NK-92 (cell line): ENCODE results near the gene ZNF211.

Experiments
- DNase-seq: peaks from one replicate; lab custom pipeline; 2025; ENCODE audit not compliant: unreplicated experiment; lab: John Stamatoyannopoulos, UW

The ZNF211 gene

GRCh38 chr19:57632987-57633831 lies at the start of gene ZNF211:
Gene ZNF211 (plus strand): TSS chr19:57633168. CDS start chr19:57633347, 179 bp downstream.
- no peak for DNase-seq

- DNase-seq = peak; percentile 38
These were observed 49.2 kb upstream of the ZNF211 start, which contains the start of gene ZIK1 for GRCh38 chr19:57583521-57584416. Gene ZIK1 (plus strand): TSS chr19:57584145. CDS start chr19:57584357, 212 bp downstream.

GRCh38 chr19:57587529-57587928 lies 45.4 kb upstream of the ZNF211 start:
- no peak for DNase-seq

GRCh38 chr19:57599377-57599760 lies 33.6 kb upstream of the ZNF211 start:
- DNase-seq = no peak

- DNase-seq = no peak
These were observed 33.1 kb upstream of the ZNF211 start, which contains the start of gene ZNF530 for GRCh38 chr19:57599761-57600383. Gene ZNF530 (plus strand): TSS chr19:57599885. CDS start chr19:57604346, 4,461 bp downstream.

GRCh38 chr19:57606931-57607330 lies 26.0 kb upstream of the ZNF211 start:
- no peak for DNase-seq

GRCh38 chr19:57611113-57611512 lies 21.9 kb upstream of the ZNF211 start:
- no peak for DNase-seq

GRCh38 chr19:57613941-57614743 lies 18.8 kb upstream of the ZNF211 start, which contains the start of gene ZNF134:
Gene ZNF134 (plus strand): TSS chr19:57614242. CDS start chr19:57619469, 5,227 bp downstream.
- no peak for DNase-seq

GRCh38 chr19:57615346-57615745 lies 17.6 kb upstream of the ZNF211 start:
- no peak for DNase-seq

GRCh38 chr19:57620673-57621348 lies 12.2 kb upstream of the ZNF211 start:
- DNase-seq = no peak

- DNase-seq = no peak
These were observed 9.9 kb upstream of the ZNF211 start for GRCh38 chr19:57623091-57623490.

GRCh38 chr19:57633832-57634131 lies 814 bp downstream of the ZNF211 start:
- DNase-seq = no peak

GRCh38 chr19:57637379-57637778 lies 4.4 kb downstream of the ZNF211 start:
- no peak for DNase-seq

GRCh38 chr19:57641715-57642234 lies 8.8 kb downstream of the ZNF211 start:
- no peak for DNase-seq

- DNase-seq = no peak
These were observed 9.6 kb downstream of the ZNF211 start for GRCh38 chr19:57642396-57643046.

GRCh38 chr19:57643734-57644133 lies 10.8 kb downstream of the ZNF211 start:
- DNase-seq = no peak

- no peak for DNase-seq
These were observed 15.5 kb downstream of the ZNF211 start for GRCh38 chr19:57648331-57649003.

GRCh38 chr19:57651654-57651996 lies 18.7 kb downstream of the ZNF211 start:
- DNase-seq = no peak

- DNase-seq = no peak
These were observed 20.7 kb downstream of the ZNF211 start for GRCh38 chr19:57653689-57654088.
